HEK293 (cell line): ENCODE data around the gene OR8B2.

ENCODE experiments used
- CTCF ChIA-PET: fragments of 350-600 bp; formaldehyde crosslinking; extraction: SDS; loops from one replicate; lab custom pipeline; 2021; ENCODE audit warnings: antibody characterized with exemption; lab: Yijun Ruan, JAX
- POLR2A ChIA-PET: fragments of 300-600 bp; formaldehyde crosslinking; extraction: SDS; loops from one replicate; lab custom pipeline; 2020; ENCODE audit warnings: antibody characterized with exemption, inconsistent platforms; lab: Yijun Ruan, JAX
- H3K27ac ChIP-seq: fragments of 200-500 bp; sonication (Bioruptor generic); 2 replicates; pipeline ENCODE4 v1.5.1; 2014; ENCODE audit warnings: low read depth, low read length, control low read depth, inconsistent platforms; ENCODE audit errors: extremely low read depth
- H3K36me3 ChIP-seq, 2 experiments: fragments of 200-500 bp in 1 of 2; sonication (Bioruptor generic) in 1 of 2; 1 replicate in 1 of 2; 2 replicates in 1 of 2; pipeline ENCODE4 v1.5.1; 2014 to 2017; ENCODE audit warnings: inconsistent platforms in 2 of 2, low read length in 2 of 2; ENCODE audit not compliant: control insufficient read depth in 2 of 2, insufficient read depth in 1 of 2
- H3K4me1 ChIP-seq: fragments of 200-500 bp; sonication (Bioruptor generic); 2 replicates; pipeline ENCODE4 v1.5.1; 2014; ENCODE audit warnings: mild to moderate bottlenecking, low read length, inconsistent platforms; ENCODE audit not compliant: control insufficient read depth, insufficient read depth
- H3K4me3 ChIP-seq: 2 replicates; pipeline ENCODE4 v1.5.1; 2011; ENCODE audit warnings: low read depth, mild to moderate bottlenecking, control low read depth, low read length, moderate library complexity
- H3K9me3 ChIP-seq: fragments of 200-500 bp; sonication (Bioruptor generic); 2 replicates; pipeline ENCODE4 v1.5.1; 2014; ENCODE audit warnings: low read depth, low read length, inconsistent platforms; ENCODE audit not compliant: control insufficient read depth, insufficient read depth
- BCL11B ChIP-seq: fragments of 450-650 bp; formaldehyde crosslinking; IDR thresholded peaks from 2 replicates; pipeline ENCODE4 v1.5.1; 2016; ENCODE audit warnings: low read depth, missing biosample characterization, missing genetic modification characterization
- REPIN1 ChIP-seq: fragments of 450-650 bp; formaldehyde crosslinking; IDR thresholded peaks from 2 replicates; pipeline ENCODE4 v1.5.1; 2017; ENCODE audit warnings: missing biosample characterization, missing genetic modification characterization, low read depth
- SP2 ChIP-seq: fragments of 450-650 bp; formaldehyde crosslinking; IDR thresholded peaks from 2 replicates; pipeline ENCODE4 v1.5.1; 2016; ENCODE audit warnings: missing biosample characterization, missing genetic modification characterization
- ZBTB17 ChIP-seq: fragments of 450-650 bp; formaldehyde crosslinking; IDR thresholded peaks from 2 replicates; pipeline ENCODE4 v1.5.1; 2016; ENCODE audit warnings: missing biosample characterization, missing genetic modification characterization
- ZBTB48 ChIP-seq: fragments of 450-650 bp; formaldehyde crosslinking; IDR thresholded peaks from 2 replicates; pipeline ENCODE4 v1.5.1; 2016; ENCODE audit warnings: missing biosample characterization, missing genetic modification characterization
- ZFP37 ChIP-seq: fragments of 450-650 bp; formaldehyde crosslinking; IDR thresholded peaks from 2 replicates; pipeline ENCODE4 v1.5.1; 2016; ENCODE audit warnings: missing biosample characterization, missing genetic modification characterization
- ZNF174 ChIP-seq: fragments of 450-650 bp; formaldehyde crosslinking; IDR thresholded peaks from 2 replicates; pipeline ENCODE4 v1.5.0; 2017; ENCODE audit warnings: missing biosample characterization, mild to moderate bottlenecking, missing genetic modification characterization
- ZNF214 ChIP-seq: fragments of 450-650 bp; formaldehyde crosslinking; IDR thresholded peaks from 2 replicates; pipeline ENCODE4 v1.5.1; 2017; ENCODE audit warnings: missing biosample characterization, mild to moderate bottlenecking, missing genetic modification characterization, borderline replicate concordance
- ZNF266 ChIP-seq: fragments of 450-650 bp; formaldehyde crosslinking; IDR thresholded peaks from 2 replicates; pipeline ENCODE4 v1.5.1; 2016; ENCODE audit warnings: missing biosample characterization, missing genetic modification characterization, low read depth
- ZNF335 ChIP-seq: fragments of 450-650 bp; formaldehyde crosslinking; conservative IDR thresholded peaks from 2 replicates; pipeline ENCODE4 v1.5.1; 2016; ENCODE audit warnings: missing biosample characterization, missing genetic modification characterization
- ZNF610 ChIP-seq: fragments of 450-650 bp; formaldehyde crosslinking; IDR thresholded peaks from 2 replicates; pipeline ENCODE4 v1.5.1; 2016; ENCODE audit warnings: missing biosample characterization, missing genetic modification characterization, borderline replicate concordance
- ZNF654 ChIP-seq: fragments of 450-650 bp; formaldehyde crosslinking; IDR thresholded peaks from 2 replicates; pipeline ENCODE4 v1.5.1; 2016; ENCODE audit warnings: low read depth, missing biosample characterization, missing genetic modification characterization
- ZNF658 ChIP-seq: fragments of 450-650 bp; formaldehyde crosslinking; IDR thresholded peaks from 2 replicates; pipeline ENCODE4; 2016; ENCODE audit warnings: missing biosample characterization, missing genetic modification characterization
- TF ChIP-seq, protein P1 (sequence below): fragments of 450-650 bp; formaldehyde crosslinking; IDR thresholded peaks from 2 replicates; pipeline ENCODE4 v1.5.1; 2016; ENCODE audit warnings: missing biosample characterization, missing genetic modification characterization, low read depth
- TF ChIP-seq, protein P2 (sequence below): fragments of 450-650 bp; formaldehyde crosslinking; conservative IDR thresholded peaks from 2 replicates; pipeline ENCODE4 v1.5.1; 2016; ENCODE audit warnings: low read depth, missing biosample characterization, missing genetic modification characterization
- TF ChIP-seq, protein P3 (sequence below): fragments of 450-650 bp; formaldehyde crosslinking; IDR thresholded peaks from 2 replicates; pipeline ENCODE4 v1.5.0; 2017; ENCODE audit warnings: missing biosample characterization, missing genetic modification characterization, borderline replicate concordance
- TF ChIP-seq, protein P4 (sequence below): fragments of 450-650 bp; formaldehyde crosslinking; IDR thresholded peaks from 2 replicates; pipeline ENCODE4 v1.5.1; 2016; ENCODE audit warnings: missing biosample characterization, missing genetic modification characterization

Gene OR8B2

DNA sequence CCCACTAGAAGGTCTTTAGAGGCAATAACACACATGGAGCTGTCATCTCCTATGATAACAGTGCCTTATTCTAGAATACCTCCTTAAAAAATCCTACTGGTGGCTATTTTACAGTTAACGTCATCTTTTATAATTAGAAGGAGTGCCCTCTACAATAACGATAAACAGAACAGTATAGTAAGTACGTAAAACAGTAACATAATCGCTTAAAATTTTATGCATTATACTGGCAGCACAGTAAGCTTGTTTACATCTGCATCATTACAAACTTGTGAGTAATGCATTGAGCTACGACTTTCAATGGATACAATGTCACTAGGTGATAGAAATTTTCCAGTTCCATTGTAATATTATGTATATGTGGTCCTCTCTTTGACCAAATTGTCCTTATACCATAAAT, 40.0 kb downstream of the OR8B2 start:
- no peak for TF ChIP-seq BCL11B
- no peaks in the 10 kb centered on the region for H3K9me3 ChIP-seq
- H3K4me3 ChIP-seq, result no peak overlapping the region
- ChIA-PET CTCF (interaction anchor here (0.6 to 1.1 kb wide), 2 partner anchors 58 to 150 kb away, joined by 3 read pairs; no protein-coding TSS in a partner anchor), POLR2A (no interaction called here)
- H3K4me1 ChIP-seq, result no peaks in the 10 kb centered on the region
- no peaks in the 10 kb centered on the region for H3K36me3 ChIP-seq
- H3K27ac ChIP-seq, result no peak overlapping the region

DNA sequence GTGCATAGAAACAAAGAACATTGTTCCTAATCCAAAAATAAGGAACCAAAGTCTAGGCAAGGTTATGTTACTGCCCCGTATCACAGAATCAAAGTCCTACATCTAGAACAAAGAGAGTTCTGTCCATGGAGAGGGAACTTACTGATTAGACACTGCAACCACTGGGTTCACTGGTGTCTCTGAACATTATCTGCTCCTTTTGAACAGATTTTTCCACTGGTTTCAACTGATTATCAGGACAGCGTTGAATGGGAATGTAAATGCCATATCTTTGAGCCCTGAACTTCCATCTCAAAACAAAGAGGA, 44.2 kb downstream of the OR8B2 start:
- Histone ChIP-seq H3K27ac (no peak overlapping the region), H3K9me3 (no peaks in the 10 kb centered on the region), H3K4me3 (no peak overlapping the region), H3K36me3 (no peaks in the 10 kb centered on the region), H3K4me1 (no peaks in the 10 kb centered on the region)
- CTCF ChIA-PET, result no interaction called here
- POLR2A ChIA-PET, result no interaction called here
- TF ChIP-seq ZNF266 (tag by site-specific recombination) (no peak), ZBTB17 (tag by site-specific recombination) (no peak), ZNF658 (tag by site-specific recombination) (no peak), ZNF214 (tag by site-specific recombination) (no peak), ZFP37 (tag by site-specific recombination) (no peak), SP2 (no peak), ZNF335 (tag by site-specific recombination) (no peak), ZNF610 (tag by site-specific recombination) (no peak), REPIN1 (tag by site-specific recombination) (no peak), ZNF174 (tag by site-specific recombination) (no peak), ZBTB48 (tag by site-specific recombination) (no peak), ZNF654 (tag by site-specific recombination) (no peak)
- TF ChIP-seq, protein P1, sequence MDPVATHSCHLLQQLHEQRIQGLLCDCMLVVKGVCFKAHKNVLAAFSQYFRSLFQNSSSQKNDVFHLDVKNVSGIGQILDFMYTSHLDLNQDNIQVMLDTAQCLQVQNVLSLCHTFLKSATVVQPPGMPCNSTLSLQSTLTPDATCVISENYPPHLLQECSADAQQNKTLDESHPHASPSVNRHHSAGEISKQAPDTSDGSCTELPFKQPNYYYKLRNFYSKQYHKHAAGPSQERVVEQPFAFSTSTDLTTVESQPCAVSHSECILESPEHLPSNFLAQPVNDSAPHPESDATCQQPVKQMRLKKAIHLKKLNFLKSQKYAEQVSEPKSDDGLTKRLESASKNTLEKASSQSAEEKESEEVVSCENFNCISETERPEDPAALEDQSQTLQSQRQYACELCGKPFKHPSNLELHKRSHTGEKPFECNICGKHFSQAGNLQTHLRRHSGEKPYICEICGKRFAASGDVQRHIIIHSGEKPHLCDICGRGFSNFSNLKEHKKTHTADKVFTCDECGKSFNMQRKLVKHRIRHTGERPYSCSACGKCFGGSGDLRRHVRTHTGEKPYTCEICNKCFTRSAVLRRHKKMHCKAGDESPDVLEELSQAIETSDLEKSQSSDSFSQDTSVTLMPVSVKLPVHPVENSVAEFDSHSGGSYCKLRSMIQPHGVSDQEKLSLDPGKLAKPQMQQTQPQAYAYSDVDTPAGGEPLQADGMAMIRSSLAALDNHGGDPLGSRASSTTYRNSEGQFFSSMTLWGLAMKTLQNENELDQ, result no peak
- TF ChIP-seq, protein P2, sequence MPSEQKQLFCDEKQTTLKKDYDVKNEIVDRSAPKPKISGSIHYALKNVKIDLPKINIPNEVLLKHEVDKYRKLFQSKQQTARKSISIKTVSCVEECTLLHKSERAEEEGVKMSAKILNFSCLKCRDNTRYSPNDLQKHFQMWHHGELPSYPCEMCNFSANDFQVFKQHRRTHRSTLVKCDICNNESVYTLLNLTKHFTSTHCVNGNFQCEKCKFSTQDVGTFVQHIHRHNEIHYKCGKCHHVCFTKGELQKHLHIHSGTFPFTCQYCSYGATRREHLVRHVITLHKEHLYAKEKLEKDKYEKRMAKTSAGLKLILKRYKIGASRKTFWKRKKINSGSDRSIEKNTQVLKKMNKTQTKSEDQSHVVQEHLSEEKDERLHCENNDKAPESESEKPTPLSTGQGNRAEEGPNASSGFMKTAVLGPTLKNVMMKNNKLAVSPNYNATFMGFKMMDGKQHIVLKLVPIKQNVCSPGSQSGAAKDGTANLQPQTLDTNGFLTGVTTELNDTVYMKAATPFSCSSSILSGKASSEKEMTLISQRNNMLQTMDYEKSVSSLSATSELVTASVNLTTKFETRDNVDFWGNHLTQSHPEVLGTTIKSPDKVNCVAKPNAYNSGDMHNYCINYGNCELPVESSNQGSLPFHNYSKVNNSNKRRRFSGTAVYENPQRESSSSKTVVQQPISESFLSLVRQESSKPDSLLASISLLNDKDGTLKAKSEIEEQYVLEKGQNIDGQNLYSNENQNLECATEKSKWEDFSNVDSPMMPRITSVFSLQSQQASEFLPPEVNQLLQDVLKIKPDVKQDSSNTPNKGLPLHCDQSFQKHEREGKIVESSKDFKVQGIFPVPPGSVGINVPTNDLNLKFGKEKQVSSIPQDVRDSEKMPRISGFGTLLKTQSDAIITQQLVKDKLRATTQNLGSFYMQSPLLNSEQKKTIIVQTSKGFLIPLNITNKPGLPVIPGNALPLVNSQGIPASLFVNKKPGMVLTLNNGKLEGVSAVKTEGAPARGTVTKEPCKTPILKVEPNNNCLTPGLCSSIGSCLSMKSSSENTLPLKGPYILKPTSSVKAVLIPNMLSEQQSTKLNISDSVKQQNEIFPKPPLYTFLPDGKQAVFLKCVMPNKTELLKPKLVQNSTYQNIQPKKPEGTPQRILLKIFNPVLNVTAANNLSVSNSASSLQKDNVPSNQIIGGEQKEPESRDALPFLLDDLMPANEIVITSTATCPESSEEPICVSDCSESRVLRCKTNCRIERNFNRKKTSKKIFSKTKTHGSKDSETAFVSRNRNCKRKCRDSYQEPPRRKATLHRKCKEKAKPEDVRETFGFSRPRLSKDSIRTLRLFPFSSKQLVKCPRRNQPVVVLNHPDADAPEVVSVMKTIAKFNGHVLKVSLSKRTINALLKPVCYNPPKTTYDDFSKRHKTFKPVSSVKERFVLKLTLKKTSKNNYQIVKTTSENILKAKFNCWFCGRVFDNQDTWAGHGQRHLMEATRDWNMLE, result no peak
- TF ChIP-seq, protein P3, sequence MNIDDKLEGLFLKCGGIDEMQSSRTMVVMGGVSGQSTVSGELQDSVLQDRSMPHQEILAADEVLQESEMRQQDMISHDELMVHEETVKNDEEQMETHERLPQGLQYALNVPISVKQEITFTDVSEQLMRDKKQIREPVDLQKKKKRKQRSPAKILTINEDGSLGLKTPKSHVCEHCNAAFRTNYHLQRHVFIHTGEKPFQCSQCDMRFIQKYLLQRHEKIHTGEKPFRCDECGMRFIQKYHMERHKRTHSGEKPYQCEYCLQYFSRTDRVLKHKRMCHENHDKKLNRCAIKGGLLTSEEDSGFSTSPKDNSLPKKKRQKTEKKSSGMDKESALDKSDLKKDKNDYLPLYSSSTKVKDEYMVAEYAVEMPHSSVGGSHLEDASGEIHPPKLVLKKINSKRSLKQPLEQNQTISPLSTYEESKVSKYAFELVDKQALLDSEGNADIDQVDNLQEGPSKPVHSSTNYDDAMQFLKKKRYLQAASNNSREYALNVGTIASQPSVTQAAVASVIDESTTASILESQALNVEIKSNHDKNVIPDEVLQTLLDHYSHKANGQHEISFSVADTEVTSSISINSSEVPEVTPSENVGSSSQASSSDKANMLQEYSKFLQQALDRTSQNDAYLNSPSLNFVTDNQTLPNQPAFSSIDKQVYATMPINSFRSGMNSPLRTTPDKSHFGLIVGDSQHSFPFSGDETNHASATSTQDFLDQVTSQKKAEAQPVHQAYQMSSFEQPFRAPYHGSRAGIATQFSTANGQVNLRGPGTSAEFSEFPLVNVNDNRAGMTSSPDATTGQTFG (tag by site-specific recombination), result no peak
- TF ChIP-seq, protein P4, sequence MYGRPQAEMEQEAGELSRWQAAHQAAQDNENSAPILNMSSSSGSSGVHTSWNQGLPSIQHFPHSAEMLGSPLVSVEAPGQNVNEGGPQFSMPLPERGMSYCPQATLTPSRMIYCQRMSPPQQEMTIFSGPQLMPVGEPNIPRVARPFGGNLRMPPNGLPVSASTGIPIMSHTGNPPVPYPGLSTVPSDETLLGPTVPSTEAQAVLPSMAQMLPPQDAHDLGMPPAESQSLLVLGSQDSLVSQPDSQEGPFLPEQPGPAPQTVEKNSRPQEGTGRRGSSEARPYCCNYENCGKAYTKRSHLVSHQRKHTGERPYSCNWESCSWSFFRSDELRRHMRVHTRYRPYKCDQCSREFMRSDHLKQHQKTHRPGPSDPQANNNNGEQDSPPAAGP (tag by site-specific recombination), result no peak
